SK-N-SH treated with all-trans-retinoic acid at 6 μM for 48 hours (cell line): ENCODE data around the gene U2AF2.

Experiments used
- ARNTL ChIP-seq: fragments of 450-650 bp; formaldehyde crosslinking; IDR thresholded peaks from 2 replicates; pipeline ENCODE4 v1.5.0; 2020; ENCODE audit warnings: low read depth, mild to moderate bottlenecking, moderate library complexity, borderline replicate concordance
- BACH2 ChIP-seq: fragments of 250-450 bp; sonication (Bioruptor Pico); IDR thresholded peaks from 2 replicates; pipeline ENCODE4 v1.9.0; 2021; ENCODE audit warnings: mild to moderate bottlenecking, borderline replicate concordance
- CREB5 ChIP-seq: fragments of 250-450 bp; sonication (Bioruptor Pico); IDR thresholded peaks from 2 replicates; pipeline ENCODE4 v1.5.1; 2020; ENCODE audit warnings: low read depth, mild to moderate bottlenecking, moderate library complexity
- GLIS3 ChIP-seq: fragments of 250-450 bp; sonication (Bioruptor Pico); IDR thresholded peaks from 2 replicates; pipeline ENCODE4 v1.5.0; 2020; ENCODE audit warnings: mild to moderate bottlenecking, moderate library complexity
- ISL1 ChIP-seq: fragments of 250-450 bp; sonication (Bioruptor Pico); IDR thresholded peaks from 2 replicates; pipeline ENCODE4 v2.1.2; 2022; ENCODE audit warnings: mild to moderate bottlenecking, moderate library complexity
- OSR1 ChIP-seq: fragments of 250-450 bp; sonication (Bioruptor Pico); IDR thresholded peaks from 2 replicates; pipeline ENCODE4 v1.8.0; 2022; ENCODE audit warnings: moderate library complexity, mild to moderate bottlenecking, inconsistent platforms
- PATZ1 ChIP-seq: fragments of 250-450 bp; sonication (Bioruptor Pico); IDR thresholded peaks from 2 replicates; pipeline ENCODE4 v1.8.0; 2020; ENCODE audit warnings: mild to moderate bottlenecking, moderate library complexity, borderline replicate concordance
- POU6F1 ChIP-seq: fragments of 250-450 bp; sonication (Bioruptor Pico); IDR thresholded peaks from 2 replicates; pipeline ENCODE4 v1.8.0; 2021; ENCODE audit warnings: low read depth, mild to moderate bottlenecking, moderate library complexity, borderline replicate concordance
- PPARA ChIP-seq: fragments of 250-450 bp; sonication (Bioruptor Pico); IDR thresholded peaks from 2 replicates; pipeline ENCODE4 v1.5.0; 2020; ENCODE audit warnings: mild to moderate bottlenecking, borderline replicate concordance
- RARB ChIP-seq: fragments of 250-450 bp; sonication (Bioruptor Pico); IDR thresholded peaks from 2 replicates; pipeline ENCODE4 v1.8.0; 2021; ENCODE audit warnings: mild to moderate bottlenecking, moderate library complexity
- TOX ChIP-seq: fragments of 250-450 bp; sonication (Bioruptor Pico); IDR thresholded peaks from 2 replicates; pipeline ENCODE4 v1.8.0; 2021; ENCODE audit warnings: mild to moderate bottlenecking, moderate library complexity, borderline replicate concordance
- ZC3H10 ChIP-seq: fragments of 250-450 bp; sonication (Bioruptor Pico); IDR thresholded peaks from 2 replicates; pipeline ENCODE4 v1.5.1; 2021; ENCODE audit warnings: mild to moderate bottlenecking, moderate library complexity
- ZFP3 ChIP-seq: fragments of 250-450 bp; sonication (Bioruptor Pico); IDR thresholded peaks from 2 replicates; pipeline ENCODE4 v1.5.0; 2020; ENCODE audit warnings: mild to moderate bottlenecking, moderate library complexity
- ZFP30 ChIP-seq: fragments of 450-650 bp; formaldehyde crosslinking; IDR thresholded peaks from 2 replicates; pipeline ENCODE4 v1.5.0; 2022; ENCODE audit warnings: mild to moderate bottlenecking, moderate library complexity

- no peak for TF ChIP-seq ARNTL (CRISPR knock-in tag)
- no peak for TF ChIP-seq ISL1 (CRISPR knock-in tag)
- TF ChIP-seq CREB5 (CRISPR knock-in tag), result no peak
- TF ChIP-seq TOX (CRISPR knock-in tag), result no peak
- TF ChIP-seq ZFP30 (CRISPR knock-in tag), result no peak
- TF ChIP-seq ZC3H10 (CRISPR knock-in tag), result no peak
- no peak for TF ChIP-seq RARB (CRISPR knock-in tag)
- TF ChIP-seq PPARA, result no peak
- TF ChIP-seq GLIS3 (CRISPR knock-in tag), result no peak
- no peak for TF ChIP-seq PATZ1
- TF ChIP-seq OSR1 (CRISPR knock-in tag), result no peak
- no peak for TF ChIP-seq ZFP3
- TF ChIP-seq POU6F1 (CRISPR knock-in tag), result no peak
- TF ChIP-seq BACH2, result no peak
Observed at GRCh38 chr19:55618426-55618825, 36.4 kb upstream of the U2AF2 start.
